Activated CD8-positive, alpha-beta memory T cell treated with anti-CD3 and anti-CD28 coated beads for 1 hour (primary cell): Measurements from ENCODE around the gene SRP19.
"Not testable (repeated sequence)": the region's sequence is repeated elsewhere in the genome, so short reads cannot be mapped to it uniquely, and the experiment has no call there.

Experiments
- DNase-seq, 2 donors: peaks; one replicate each; pipeline ENCODE4 v3.0.0-alpha.2; 2020; ENCODE audit warnings: low read depth in 1 of 2; ENCODE audit errors: extremely low read depth in 1 of 2

SRP19 gene

GRCh38 chr5:112869948-112870347 is 8.9 kb downstream of the SRP19 start:
- no peak for DNase-seq

- no peak for DNase-seq
Measured at GRCh38 chr5:112870966-112871365, 9.9 kb downstream of the SRP19 start.

- no peak for DNase-seq
Measured at GRCh38 chr5:112876362-112876761, 15.3 kb downstream of the SRP19 start.

GRCh38 chr5:112878101-112878500 is 17.0 kb downstream of the SRP19 start:
- DNase-seq = no peak

GRCh38 chr5:112878760-112879159 is 17.7 kb downstream of the SRP19 start:
- DNase-seq = no peak

DNA sequence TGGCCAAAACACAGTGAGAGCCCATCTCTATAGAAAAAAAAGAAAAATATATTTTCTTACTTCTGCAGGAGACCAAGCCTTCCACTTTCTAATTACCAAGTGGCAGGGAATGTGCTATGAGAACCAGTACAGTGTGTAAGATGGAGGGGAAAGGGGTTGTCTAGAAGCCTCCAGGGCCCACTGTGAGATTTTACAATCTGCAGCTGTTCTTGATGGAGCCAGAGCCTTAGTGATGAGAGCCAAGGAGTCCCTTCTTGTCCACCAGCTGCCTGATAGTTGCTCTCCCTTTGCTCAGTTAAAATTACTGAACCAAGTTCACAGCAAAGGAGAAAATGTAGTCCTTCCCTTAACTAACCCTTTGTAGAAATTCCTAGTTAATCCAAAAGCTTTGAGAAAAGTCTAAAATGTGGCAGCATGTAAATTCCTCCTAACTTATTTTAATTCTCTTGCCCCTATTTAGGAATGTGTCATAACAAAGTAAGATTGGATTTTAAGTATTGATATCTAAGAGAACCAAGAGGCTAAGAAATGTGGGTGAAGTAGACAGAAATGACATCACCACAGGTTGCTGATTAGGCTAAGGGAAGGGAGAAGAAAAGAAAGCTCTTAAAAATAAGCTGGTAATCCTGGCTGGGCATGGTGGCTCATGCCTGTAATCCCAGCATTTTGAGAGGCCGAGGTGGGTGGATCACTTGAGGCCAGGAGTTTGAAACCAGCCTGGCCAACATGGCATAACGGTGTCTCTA is 19.3 kb downstream of the SRP19 start:
- no peak for DNase-seq

DNA sequence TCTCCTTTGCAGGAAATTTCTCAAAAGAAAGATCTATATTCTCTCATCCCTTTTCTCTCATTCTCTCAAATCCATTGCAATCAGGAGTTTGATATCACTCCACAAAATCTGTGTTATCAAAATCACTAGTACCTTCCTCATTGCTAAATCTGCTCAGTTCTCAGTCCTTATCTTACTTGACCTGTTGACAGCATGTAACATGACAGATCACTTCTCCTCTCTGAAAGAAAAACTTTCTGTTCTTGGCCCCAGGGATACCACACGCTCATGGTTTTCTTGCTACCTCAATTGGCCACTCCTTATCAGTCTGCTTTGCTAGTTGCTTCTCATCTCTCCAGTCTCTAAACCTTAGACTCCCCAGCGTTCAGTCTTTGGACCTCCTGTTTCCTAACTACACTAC is 22.1 kb downstream of the SRP19 start:
- no peak for DNase-seq

DNA sequence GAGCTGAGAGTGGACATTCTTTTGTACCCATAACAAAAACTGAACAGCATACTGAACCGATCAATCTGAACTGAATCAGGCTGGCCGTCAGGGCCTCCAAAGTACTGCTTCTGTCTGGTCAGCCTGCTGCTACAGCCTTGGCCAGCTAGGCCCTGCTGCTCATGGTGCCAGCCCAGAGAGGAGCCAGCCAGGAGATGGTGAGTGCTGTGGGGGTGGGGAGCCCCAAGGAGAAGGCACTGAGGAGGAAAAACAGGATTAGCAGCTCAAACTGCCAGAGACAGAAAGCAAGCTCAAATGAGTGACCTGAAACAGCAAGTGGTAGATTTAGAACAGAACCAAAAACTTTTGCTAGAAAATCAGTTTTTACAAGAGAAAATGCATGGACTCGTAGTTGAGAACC is 23.9 kb downstream of the SRP19 start:
- DNase-seq = no peak

GRCh38 chr5:112886975-112887374 is 25.9 kb downstream of the SRP19 start:
- DNase-seq = no peak

DNA sequence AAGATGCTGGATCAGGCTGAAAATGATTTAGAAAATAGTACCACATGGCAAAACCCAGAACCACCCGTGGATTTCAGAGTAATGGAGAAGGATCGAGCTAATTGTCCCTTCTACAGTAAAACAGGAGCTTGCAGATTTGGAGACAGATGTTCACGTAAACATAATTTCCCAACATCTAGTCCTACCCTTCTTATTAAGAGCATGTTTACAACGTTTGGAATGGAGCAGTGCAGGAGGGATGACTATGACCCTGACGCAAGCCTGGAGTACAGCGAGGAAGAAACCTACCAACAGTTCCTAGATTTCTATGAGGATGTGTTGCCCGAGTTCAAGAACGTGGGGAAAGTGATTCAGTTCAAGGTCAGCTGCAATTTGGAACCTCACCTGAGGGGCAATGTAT is 31.0 kb downstream of the SRP19 start:
- DNase-seq = not testable (repeated sequence)

DNA sequence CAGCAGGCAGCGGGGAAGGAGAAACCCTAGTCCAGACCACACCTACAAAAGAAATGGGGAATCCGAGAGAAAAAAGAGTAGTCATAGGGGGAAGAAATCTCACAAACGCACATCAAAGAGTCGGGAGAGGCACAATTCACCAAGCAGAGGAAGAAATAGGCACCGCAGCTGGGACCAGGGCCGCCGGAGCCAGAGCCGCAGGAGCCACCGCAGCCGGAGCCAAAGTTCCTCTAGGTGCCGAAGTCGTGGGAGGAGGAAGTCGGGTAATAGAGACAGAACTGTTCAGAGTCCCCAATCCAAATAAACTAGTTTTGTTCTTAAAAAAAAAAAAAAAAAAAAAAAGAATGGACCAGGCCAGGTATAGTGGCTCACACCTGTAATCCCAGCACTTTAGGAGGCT is 31.7 kb downstream of the SRP19 start:
- no peak for DNase-seq

DNA sequence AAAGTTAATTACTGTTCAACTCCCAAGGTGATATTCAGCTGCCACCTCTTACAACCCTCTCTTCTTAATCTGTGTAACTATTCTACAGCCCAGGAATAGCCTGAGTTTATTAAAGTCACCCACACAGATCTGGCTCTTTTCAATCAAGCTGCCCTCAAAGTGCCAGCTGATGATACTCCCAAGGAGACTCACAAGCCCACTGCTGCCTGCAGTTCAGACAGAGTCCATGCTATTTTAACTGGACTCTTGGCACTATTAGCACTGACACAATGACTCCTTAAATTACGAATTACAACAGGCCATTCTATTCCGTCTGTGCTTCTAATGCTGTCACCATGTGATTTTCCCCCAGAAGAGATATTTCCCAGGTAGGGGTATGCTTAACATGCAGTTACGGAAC is 34.6 kb downstream of the SRP19 start:
- no peak for DNase-seq

- no peak for DNase-seq
Measured at GRCh38 chr5:112902561-112902960, 41.5 kb downstream of the SRP19 start.

DNA sequence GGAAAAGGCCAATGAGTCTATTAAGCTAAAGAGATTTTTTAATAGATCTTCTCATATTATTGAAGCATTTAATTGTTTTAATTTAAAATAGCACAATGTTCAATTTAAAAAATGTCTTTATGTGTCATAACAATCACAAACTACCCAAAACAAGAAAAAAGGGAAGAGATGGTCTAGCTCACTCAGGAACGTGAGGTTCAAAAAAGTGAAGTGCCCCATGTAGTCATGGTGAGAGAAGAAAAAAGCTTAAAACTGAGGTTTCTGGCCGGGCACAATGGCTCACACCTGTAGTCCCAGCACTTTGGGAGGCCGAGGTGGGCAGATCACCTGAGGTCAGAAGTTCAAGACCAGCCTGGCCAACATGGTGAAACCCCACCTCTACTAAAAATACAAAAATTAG is 43.9 kb downstream of the SRP19 start:
- DNase-seq = not testable (repeated sequence)

- DNase-seq = no peak
Measured at GRCh38 chr5:112906637-112907036, 45.5 kb downstream of the SRP19 start.

DNA sequence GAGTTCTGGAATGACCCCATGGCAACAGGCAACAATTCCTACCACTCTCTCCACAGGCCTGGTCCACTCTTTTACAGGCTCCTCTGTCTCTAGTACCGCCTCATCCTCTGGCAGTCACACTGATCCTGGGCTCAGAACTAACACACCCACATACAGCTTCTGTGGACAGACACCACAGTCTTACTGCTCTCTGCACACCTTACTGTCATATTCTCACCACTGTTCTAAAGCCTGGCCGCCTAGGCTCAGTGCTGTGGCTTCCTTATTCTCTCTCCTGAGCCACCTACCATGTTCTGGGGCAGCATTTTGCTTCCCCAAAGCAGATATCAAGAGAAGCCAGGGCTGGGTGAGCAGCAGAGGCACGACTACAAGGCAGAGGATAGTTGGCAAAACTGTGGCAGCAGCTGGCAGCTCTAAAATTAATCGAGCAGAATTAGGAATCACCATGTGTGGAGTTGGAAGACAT is 46.1 kb downstream of the SRP19 start:
- DNase-seq = no peak

DNA sequence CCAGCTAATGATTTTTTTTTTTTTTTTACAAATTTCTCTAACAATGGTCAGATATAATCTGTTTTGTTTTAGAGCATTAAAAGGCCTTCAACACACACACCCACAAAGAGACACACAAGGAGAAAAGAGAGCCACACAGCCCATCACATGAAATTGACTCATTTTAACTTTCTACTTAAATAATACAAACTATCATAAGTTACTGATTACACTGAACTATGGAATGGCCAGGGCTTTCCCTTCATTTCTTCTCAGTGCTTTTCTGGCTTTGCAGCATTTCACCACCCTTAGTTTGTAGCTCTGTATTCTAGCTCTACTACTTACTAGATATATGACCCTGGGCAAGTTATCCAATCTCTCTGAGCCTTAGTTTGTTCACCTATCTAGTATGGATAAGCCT is 47.8 kb downstream of the SRP19 start:
- DNase-seq = no peak

- no peak for DNase-seq
Measured at GRCh38 chr5:112910529-112910928, 49.4 kb downstream of the SRP19 start.

DNA sequence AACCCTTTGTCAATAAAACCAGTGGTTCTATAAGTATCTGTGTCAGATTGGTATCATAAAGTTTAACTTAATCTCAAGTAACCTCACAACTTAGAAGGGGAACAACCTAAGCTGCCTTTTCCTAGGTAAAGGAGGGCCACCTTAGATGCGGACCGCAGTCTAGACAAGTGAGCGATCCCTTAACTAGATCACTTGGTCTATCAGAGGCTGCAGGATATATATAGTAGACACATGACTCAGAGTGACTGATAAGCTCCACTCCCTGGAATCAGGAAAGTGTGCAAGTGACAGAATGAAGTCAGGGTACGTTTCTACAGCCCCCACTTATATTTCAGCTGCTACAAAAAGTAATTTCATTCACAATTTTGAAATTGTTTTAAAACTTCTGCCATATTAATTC is 53.5 kb downstream of the SRP19 start:
- DNase-seq = no peak

- no peak for DNase-seq
Measured at GRCh38 chr5:112915831-112916230, 54.7 kb downstream of the SRP19 start.

DNA sequence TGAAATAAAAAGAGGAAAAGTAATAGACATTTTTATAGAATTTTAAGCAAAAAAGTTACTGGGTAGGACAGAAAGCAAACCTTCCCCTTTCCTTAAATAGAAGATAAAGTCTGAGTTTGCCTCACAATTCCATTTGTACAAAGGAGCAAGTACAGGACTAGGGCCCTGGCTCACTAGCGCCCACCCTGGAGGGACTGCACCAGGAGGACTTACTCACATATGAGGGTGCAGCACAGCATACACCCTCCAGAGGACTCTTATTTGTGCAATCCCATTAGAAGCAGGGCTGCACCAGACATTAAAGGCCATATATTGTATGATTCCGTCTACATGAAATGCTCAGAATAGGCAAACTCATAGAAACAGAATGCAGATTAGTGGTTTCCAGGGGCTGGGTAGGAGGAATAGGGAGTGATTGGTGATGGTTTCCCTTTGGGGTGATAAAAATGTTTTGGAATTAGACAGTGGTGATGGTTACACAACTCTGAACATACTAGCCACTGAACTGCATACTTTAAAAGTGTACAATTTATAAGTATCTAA is 56.4 kb downstream of the SRP19 start:
- no peak for DNase-seq

- no peak for DNase-seq
Measured at GRCh38 chr5:112918136-112918535, 57.0 kb downstream of the SRP19 start.

- no peak for DNase-seq
Measured at GRCh38 chr5:112918679-112919078, 57.6 kb downstream of the SRP19 start.
